ENCODE data around the gene AP2B1. TPM values are rescaled to one million over a fixed set of nuclear protein-coding genes. Genes with fewer than 3 reads are reported as not detected.

The AP2B1 gene
- total RNA-seq, 1 experiment from 2014 or later: 70.2 TPM

DNA sequence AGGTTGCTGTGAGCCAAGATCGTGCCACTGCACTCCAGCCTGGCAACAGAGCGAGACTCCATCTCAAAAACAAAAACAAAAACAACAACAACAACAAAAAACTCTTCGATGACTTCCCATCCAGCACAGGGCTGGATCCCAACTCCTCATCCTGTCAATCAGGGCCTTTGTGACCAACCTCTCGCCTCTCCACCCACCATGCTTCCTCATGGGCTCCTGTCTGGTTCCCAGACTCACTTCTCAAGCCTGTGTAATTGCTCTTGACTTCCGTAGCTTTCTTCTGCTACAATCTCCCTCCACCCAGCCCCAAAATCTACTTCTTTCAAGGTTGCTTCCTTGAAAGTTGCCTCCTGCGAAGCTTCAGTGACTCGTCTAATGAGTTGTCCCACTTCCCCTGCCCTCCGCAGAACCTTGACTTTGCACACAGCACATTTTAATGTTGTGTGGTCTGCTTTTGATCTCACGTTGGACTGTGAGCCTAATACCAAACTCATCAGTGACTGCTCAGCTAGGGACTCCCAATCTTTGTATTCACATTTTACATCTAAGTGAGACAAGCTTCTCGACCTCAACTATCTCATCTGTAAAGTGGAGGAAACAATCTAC lies 143.4 kb downstream of the AP2B1 start:
- Histone ChIP-seq H3K4me2 (ENCODE audit: low read length) (no peak overlapping the region), H3K36me3 (ENCODE audit: low read depth, low read length) (0 out of 2 replicates have a peak, but pooled peaks cover under 1% of the 10 kb centered on the region), H4K20me1 (ENCODE audit: low read length) (no peaks in the 10 kb centered on the region), H3K9ac (ENCODE audit: low read length) (no peak overlapping the region), H2AFZ (ENCODE audit: low read length) (no peak overlapping the region), H3K4me1 (ENCODE audit: insufficient read depth, low read length) (no peaks in the 10 kb centered on the region), H3K9me2 (replicated peaks; ENCODE audit: low read length) (no peaks in the 10 kb centered on the region), H3K27me3 (ENCODE audit: low read length) (no peaks in the 10 kb centered on the region), H3F3A (ENCODE audit: low read length, unreplicated experiment) (no peaks in the 10 kb centered on the region), H3K79me2 (ENCODE audit: low read length) (no peaks in the 10 kb centered on the region), H3K27ac (ENCODE audit: low read length) (no peak overlapping the region), H3K4me3 (ENCODE audit: low read length) (no peak overlapping the region), H3K9me3 (ENCODE audit: low read length) (no peaks in the 10 kb centered on the region)
- no peak for DNase-seq
- BruUV-seq (replicated peaks): no TSS peak
- ChIA-PET CTCF (no interaction called here), POLR2A (ENCODE audit: unreplicated experiment) (no interaction called here)
- no peak for TF ChIP-seq EZH2 (IDR thresholded peaks at IDR 0.05; ENCODE audit: low read length, unreplicated experiment)
- no peak for TF ChIP-seq EZH2phosphoT487 (IDR thresholded peaks at IDR 0.05; ENCODE audit: borderline replicate concordance, low read length)
- TF ChIP-seq, protein P1, sequence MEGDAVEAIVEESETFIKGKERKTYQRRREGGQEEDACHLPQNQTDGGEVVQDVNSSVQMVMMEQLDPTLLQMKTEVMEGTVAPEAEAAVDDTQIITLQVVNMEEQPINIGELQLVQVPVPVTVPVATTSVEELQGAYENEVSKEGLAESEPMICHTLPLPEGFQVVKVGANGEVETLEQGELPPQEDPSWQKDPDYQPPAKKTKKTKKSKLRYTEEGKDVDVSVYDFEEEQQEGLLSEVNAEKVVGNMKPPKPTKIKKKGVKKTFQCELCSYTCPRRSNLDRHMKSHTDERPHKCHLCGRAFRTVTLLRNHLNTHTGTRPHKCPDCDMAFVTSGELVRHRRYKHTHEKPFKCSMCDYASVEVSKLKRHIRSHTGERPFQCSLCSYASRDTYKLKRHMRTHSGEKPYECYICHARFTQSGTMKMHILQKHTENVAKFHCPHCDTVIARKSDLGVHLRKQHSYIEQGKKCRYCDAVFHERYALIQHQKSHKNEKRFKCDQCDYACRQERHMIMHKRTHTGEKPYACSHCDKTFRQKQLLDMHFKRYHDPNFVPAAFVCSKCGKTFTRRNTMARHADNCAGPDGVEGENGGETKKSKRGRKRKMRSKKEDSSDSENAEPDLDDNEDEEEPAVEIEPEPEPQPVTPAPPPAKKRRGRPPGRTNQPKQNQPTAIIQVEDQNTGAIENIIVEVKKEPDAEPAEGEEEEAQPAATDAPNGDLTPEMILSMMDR (conservative IDR thresholded peaks at IDR 0.05; ENCODE audit: low read depth, low read length): no peak
- no peak for ATAC-seq
- intact Hi-C loops (cut with micrococcal nuclease): no loop called here

DNA sequence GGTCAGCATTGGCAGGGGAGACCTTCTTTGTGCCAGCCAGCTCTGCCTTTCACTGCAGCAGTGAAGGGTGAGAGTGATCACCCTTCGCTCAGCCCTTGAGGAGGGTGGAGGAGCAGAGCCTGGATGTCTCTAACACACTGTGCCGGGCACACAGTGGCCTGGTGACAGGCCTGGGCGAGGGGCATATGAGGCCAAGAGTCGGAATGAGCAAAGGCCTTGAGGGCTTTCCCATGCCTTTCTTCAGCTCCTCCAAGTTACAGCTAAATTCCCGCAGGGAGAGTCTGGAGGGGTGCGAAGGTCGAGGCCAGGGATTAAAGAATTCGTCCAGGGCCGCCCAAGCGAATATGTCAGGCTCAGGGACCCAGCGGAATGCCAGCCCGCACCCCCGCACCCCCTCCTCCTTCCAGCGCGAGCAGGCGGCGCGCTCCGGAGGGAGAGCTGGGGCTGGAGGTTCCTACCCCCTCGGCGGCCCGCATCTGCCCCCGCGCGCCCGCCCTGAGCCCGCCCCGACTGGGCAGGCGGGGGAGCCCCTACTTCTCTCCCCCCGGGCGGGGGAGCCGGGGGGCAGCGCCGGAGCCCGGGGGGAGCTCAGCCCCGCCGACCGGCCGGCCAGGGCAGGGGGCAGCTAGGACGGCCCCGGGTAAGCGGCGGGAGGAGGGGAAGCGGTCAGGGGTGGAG lies 144.3 kb downstream of the AP2B1 start, which contains the start of gene RASL10B:
TSS of gene RASL10B (plus strand) at position 401 of the 678 bp plus-strand sequence. CDS start 3,546 bp downstream, outside the sequence.
- H3F3A ChIP-seq (ENCODE audit: low read length, unreplicated experiment): no peaks in the 10 kb centered on the region
- no peaks in the 10 kb centered on the region for H3K36me3 ChIP-seq (ENCODE audit: low read depth, low read length)
- H3K4me3 ChIP-seq (ENCODE audit: low read length): no peak within 1 kb of the TSS
- intact Hi-C loops (cut with micrococcal nuclease): no loop called here
- no peak within 1 kb of the TSS for H3K27ac ChIP-seq (ENCODE audit: low read length)
- no peaks in the 10 kb centered on the region for H4K20me1 ChIP-seq (ENCODE audit: low read length)
- CTCF ChIA-PET: no interaction called here
- H3K9ac ChIP-seq (ENCODE audit: low read length): no peak within 1 kb of the TSS
- H3K27me3 ChIP-seq (ENCODE audit: low read length): no peaks in the 10 kb centered on the region
- H3K4me2 ChIP-seq (ENCODE audit: low read length): no peak within 1 kb of the TSS
- BruUV-seq (replicated peaks): no TSS peak
- no peaks in the 10 kb centered on the region for H3K9me3 ChIP-seq (ENCODE audit: low read length)
- ATAC-seq (peak; percentile 72), DNase-seq (no peak)
- TF ChIP-seq, protein P1 (conservative IDR thresholded peaks at IDR 0.05; ENCODE audit: low read depth, low read length): no peak
- TF ChIP-seq EZH2phosphoT487 (IDR thresholded peaks at IDR 0.05; ENCODE audit: borderline replicate concordance, low read length) (no peak), EZH2 (IDR thresholded peaks at IDR 0.05; ENCODE audit: low read length, unreplicated experiment) (no peak)
- H3K79me2 ChIP-seq (ENCODE audit: low read length): no peaks in the 10 kb centered on the region
- H3K9me2 ChIP-seq (replicated peaks; ENCODE audit: low read length): no peaks in the 10 kb centered on the region
- no peak within 1 kb of the TSS for H2AFZ ChIP-seq (ENCODE audit: low read length)
- H3K4me1 ChIP-seq (ENCODE audit: insufficient read depth, low read length): no peaks in the 10 kb centered on the region
- POLR2A ChIA-PET (ENCODE audit: unreplicated experiment): no interaction called here

All from PC-3 (cell line).